ENCODE results near the gene CFLAR. TPM values are rescaled to one million over a fixed set of nuclear protein-coding genes. Genes with fewer than 3 reads are reported as not detected.

CFLAR gene
- total and polyA plus RNA-seq, 2 of the 4 experiments (the other 2 are of a cell fraction), result 29.2 to 59.9 TPM

GRCh38 chr2:201191132-201191875 lies 75.3 kb downstream of the CFLAR start:
- BruUV-seq (replicated peaks), result no TSS peak
- in situ Hi-C loops (cut with MboI; ENCODE audit: low sequenced_read_pairs), result no loop called here
- no peak overlapping the region for H2BK5ac ChIP-seq (ENCODE audit: low read depth, low read length, poor library complexity, severe bottlenecking)
- no peak overlapping the region for H3K4ac ChIP-seq (ENCODE audit: low read depth, low read length)
- H3K56ac ChIP-seq (ENCODE audit: extremely low read depth, insufficient read depth, low read length), result no peak overlapping the region
- H2BK15ac ChIP-seq (ENCODE audit: low read depth, low read length), result no peak overlapping the region
- CTCF ChIA-PET, result interaction anchor here (0.6 to 1.2 kb wide), 3 partner anchors 41 to 141 kb away, joined by 3 to 5 read pairs (median 3); no protein-coding TSS in a partner anchor
- POLR2A ChIA-PET (ENCODE audit: unreplicated experiment), result no interaction called here
- H3K9me3 ChIP-seq (ENCODE audit: control insufficient read depth, insufficient read depth, low read length), result peaks cover 2% of the 10 kb centered on the region; the same call in 1 of the 2 replicates
- 75% methylated on average over 2 of the region's 4 CpGs; no CpG with 5 or more reads in 1 of the 2 experiments for WGBS, 2 experiments (ENCODE audit: extremely low coverage in 2 of 2, insufficient read length in 1 of 2)
- no peak overlapping the region for H4K8ac ChIP-seq (ENCODE audit: low read depth in 2 of 2, low read length in 2 of 2)
- no peak overlapping the region for H3K4me3 ChIP-seq (ENCODE audit: insufficient read depth, low read depth, low read length)
- H2BK20ac ChIP-seq (ENCODE audit: low read depth, low read length), result no peak overlapping the region
- H3K27ac ChIP-seq (ENCODE audit: insufficient read depth, low read length), result no peak overlapping the region
- dilution Hi-C loops (cut with HindIII; ENCODE audit: low sequenced_read_pairs, unreplicated experiment), result no loop called here
- no peak overlapping the region for H4K91ac ChIP-seq (ENCODE audit: insufficient read depth, low read depth, low read length)
- no peak overlapping the region for H3K23ac ChIP-seq (ENCODE audit: low read depth, low read length)
- H3K18ac ChIP-seq (ENCODE audit: low read depth, low read length), result no peak overlapping the region
- DNase-seq (no peak), ATAC-seq (ENCODE audit: low read depth) (no peak)
- H3K4me1 ChIP-seq (ENCODE audit: control insufficient read depth, insufficient read depth, low read length), result no peaks in the 10 kb centered on the region
- no peak overlapping the region for H2AFZ ChIP-seq (replicated peaks; ENCODE audit: low read length, poor library complexity)
- H3K4me2 ChIP-seq (ENCODE audit: low read depth, low read length), result no peak overlapping the region
- no peak overlapping the region for H2AK9ac ChIP-seq (replicated peaks; ENCODE audit: low read depth, low read length, poor library complexity)
- H3K79me1 ChIP-seq (ENCODE audit: low read depth in 1 of 2, low read length in 2 of 2), result no peaks in the 10 kb centered on the region
- H3K9ac ChIP-seq (ENCODE audit: low read depth, low read length), result no peak overlapping the region
- no peaks in the 10 kb centered on the region for H3K36me3 ChIP-seq (ENCODE audit: control insufficient read depth, insufficient read depth, low read length)
- intact Hi-C loops (cut with micrococcal nuclease), result no loop called here
- no peak overlapping the region for H4K5ac ChIP-seq (ENCODE audit: low read depth, low read length)
- no peak overlapping the region for H3K14ac ChIP-seq (replicated peaks; ENCODE audit: low read depth, low read length)
- peaks cover 6% of the 10 kb centered on the region; the same call in 1 of the 2 replicates for H3K27me3 ChIP-seq (ENCODE audit: control insufficient read depth, insufficient read depth, low read length)
- TF ChIP-seq POLR2A (IDR thresholded peaks at IDR 0.05; ENCODE audit: low read depth, low read length) (no peak), USF2 (IDR thresholded peaks at IDR 0.05; ENCODE audit: low read depth, low read length) (no peak), MAZ (IDR thresholded peaks at IDR 0.05; ENCODE audit: borderline replicate concordance, low read depth, low read length) (no peak), RFX5 (IDR thresholded peaks at IDR 0.05; ENCODE audit: low read depth, low read length) (no peak), MAFK (IDR thresholded peaks at IDR 0.05; ENCODE audit: low read depth, low read length) (no peak), FOS (IDR thresholded peaks at IDR 0.05; ENCODE audit: low read depth, low read length) (no peak), RCOR1 (IDR thresholded peaks at IDR 0.05; ENCODE audit: insufficient replicate concordance, low read length) (no peak), CHD1 (IDR thresholded peaks at IDR 0.05; ENCODE audit: low read depth, low read length) (no peak), MXI1 (IDR thresholded peaks at IDR 0.05; ENCODE audit: borderline replicate concordance, low read depth, low read length) (no peak), RAD21 (IDR thresholded peaks at IDR 0.05; ENCODE audit: low read length) (no peak)
- TF ChIP-seq, protein P1, sequence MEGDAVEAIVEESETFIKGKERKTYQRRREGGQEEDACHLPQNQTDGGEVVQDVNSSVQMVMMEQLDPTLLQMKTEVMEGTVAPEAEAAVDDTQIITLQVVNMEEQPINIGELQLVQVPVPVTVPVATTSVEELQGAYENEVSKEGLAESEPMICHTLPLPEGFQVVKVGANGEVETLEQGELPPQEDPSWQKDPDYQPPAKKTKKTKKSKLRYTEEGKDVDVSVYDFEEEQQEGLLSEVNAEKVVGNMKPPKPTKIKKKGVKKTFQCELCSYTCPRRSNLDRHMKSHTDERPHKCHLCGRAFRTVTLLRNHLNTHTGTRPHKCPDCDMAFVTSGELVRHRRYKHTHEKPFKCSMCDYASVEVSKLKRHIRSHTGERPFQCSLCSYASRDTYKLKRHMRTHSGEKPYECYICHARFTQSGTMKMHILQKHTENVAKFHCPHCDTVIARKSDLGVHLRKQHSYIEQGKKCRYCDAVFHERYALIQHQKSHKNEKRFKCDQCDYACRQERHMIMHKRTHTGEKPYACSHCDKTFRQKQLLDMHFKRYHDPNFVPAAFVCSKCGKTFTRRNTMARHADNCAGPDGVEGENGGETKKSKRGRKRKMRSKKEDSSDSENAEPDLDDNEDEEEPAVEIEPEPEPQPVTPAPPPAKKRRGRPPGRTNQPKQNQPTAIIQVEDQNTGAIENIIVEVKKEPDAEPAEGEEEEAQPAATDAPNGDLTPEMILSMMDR (conservative IDR thresholded peaks at IDR 0.05; ENCODE audit: low read depth, low read length), result no peak
- H2AK5ac ChIP-seq (ENCODE audit: low read depth, low read length), result no peak overlapping the region
- no peaks in the 10 kb centered on the region for H3K9me1 ChIP-seq (ENCODE audit: insufficient read depth, low read length)
- H4K20me1 ChIP-seq (ENCODE audit: insufficient read depth, low read length), result no peaks in the 10 kb centered on the region
- no peak overlapping the region for H2BK120ac ChIP-seq (ENCODE audit: low read depth, low read length)

Measured in IMR-90 (cell line).